IMR-90 (cell line): ENCODE data around the gene HMG20A. TPM values are rescaled to one million over a fixed set of nuclear protein-coding genes. Genes with fewer than 3 reads are reported as not detected.

ENCODE experiments used
- ATAC-seq: fragments of 200-7000 bp; cut with Tn5 transposase; 2 replicates; pipeline ENCODE4 v1.9.1; 2020; ENCODE audit warnings: low read depth, mild to moderate bottlenecking, moderate library complexity
- BruUV-seq: library from RNA; stranded (reverse); fragments of 400-500 nt; replicated peaks from 2 replicates; lab custom pipeline; 2021; lab: Mats Ljungman, UMichigan
- CTCF ChIA-PET: fragments of 300-600 bp; formaldehyde crosslinking; extraction: SDS; loops from one replicate; lab custom pipeline; 2021; ENCODE audit warnings: antibody characterized with exemption; lab: Yijun Ruan, JAX
- POLR2A ChIA-PET: fragments of 300-600 bp; sonication (Branson Sonifier 250); formaldehyde crosslinking; loops from one replicate; lab custom pipeline; 2022; ENCODE audit warnings: antibody characterized with exemption; ENCODE audit not compliant: unreplicated experiment; lab: Charles Lee
- DNase-seq: peaks from one replicate; pipeline ENCODE4 v3.0.0; 2013
- H2AFZ ChIP-seq: replicated peaks from 2 replicates; pipeline ENCODE3; 2013; ENCODE audit warnings: low read length, mild to moderate bottlenecking; ENCODE audit not compliant: poor library complexity
- H2AK5ac ChIP-seq: 2 replicates; pipeline ENCODE4 v1.6.1; 2013; ENCODE audit warnings: low read depth, low read length, inconsistent platforms
- H2AK9ac ChIP-seq: replicated peaks from 2 replicates; pipeline ENCODE3; 2013; ENCODE audit warnings: mild to moderate bottlenecking, low read depth, low read length, moderate library complexity; ENCODE audit not compliant: poor library complexity
- H2BK120ac ChIP-seq: 2 replicates; pipeline ENCODE4 v1.6.1; 2013; ENCODE audit warnings: low read depth, low read length, inconsistent platforms
- H2BK15ac ChIP-seq: 3 replicates; pipeline ENCODE4 v1.6.1; 2013; ENCODE audit warnings: low read depth, low read length, inconsistent platforms
- H2BK20ac ChIP-seq: 2 replicates; pipeline ENCODE4 v1.6.1; 2013; ENCODE audit warnings: low read depth, mild to moderate bottlenecking, inconsistent platforms, low read length, moderate library complexity
- H2BK5ac ChIP-seq: 2 replicates; pipeline ENCODE4 v1.6.1; 2013; ENCODE audit warnings: mild to moderate bottlenecking, low read depth, low read length, inconsistent platforms; ENCODE audit not compliant: poor library complexity, severe bottlenecking
- H3K14ac ChIP-seq: replicated peaks from 2 replicates; pipeline ENCODE4 v1.6.1; 2013; ENCODE audit warnings: low read depth, low read length, inconsistent platforms
- H3K18ac ChIP-seq: 2 replicates; pipeline ENCODE4 v1.6.1; 2013; ENCODE audit warnings: low read depth, low read length, control low read depth
- H3K23ac ChIP-seq: 2 replicates; pipeline ENCODE4 v1.6.1; 2013; ENCODE audit warnings: low read depth, low read length, inconsistent platforms
- H3K27ac ChIP-seq: 2 replicates; pipeline ENCODE4 v1.5.1; 2013; ENCODE audit warnings: mild to moderate bottlenecking, control low read depth, low read length; ENCODE audit not compliant: insufficient read depth
- H3K27me3 ChIP-seq: 2 replicates; pipeline ENCODE4 v1.6.1; 2013; ENCODE audit warnings: low read length; ENCODE audit not compliant: control insufficient read depth, insufficient read depth
- H3K36me3 ChIP-seq: 2 replicates; pipeline ENCODE4 v1.6.1; 2013; ENCODE audit warnings: low read length, mixed read lengths; ENCODE audit not compliant: control insufficient read depth, insufficient read depth
- H3K4ac ChIP-seq: 2 replicates; pipeline ENCODE4 v1.6.1; 2013; ENCODE audit warnings: low read depth, low read length, inconsistent platforms
- H3K4me1 ChIP-seq: 2 replicates; pipeline ENCODE4 v1.6.1; 2013; ENCODE audit warnings: low read length, mixed read lengths; ENCODE audit not compliant: control insufficient read depth, insufficient read depth
- H3K4me2 ChIP-seq: 2 replicates; pipeline ENCODE4 v1.6.1; 2013; ENCODE audit warnings: low read depth, mild to moderate bottlenecking, control low read depth, low read length, moderate library complexity
- H3K4me3 ChIP-seq: 2 replicates; pipeline ENCODE4 v1.5.1; 2013; ENCODE audit warnings: low read depth, mild to moderate bottlenecking, control low read depth, low read length, moderate library complexity; ENCODE audit not compliant: insufficient read depth
- H3K56ac ChIP-seq: 2 replicates; pipeline ENCODE4 v1.6.1; 2013; ENCODE audit warnings: low read length, inconsistent platforms; ENCODE audit not compliant: insufficient read depth; ENCODE audit errors: extremely low read depth
- H3K79me1 ChIP-seq, 2 experiments: 2 replicates each; pipeline ENCODE4 v1.6.1; 2013; ENCODE audit warnings: low read length in 2 of 2, inconsistent platforms in 1 of 2, low read depth in 1 of 2
- H3K9ac ChIP-seq: 2 replicates; pipeline ENCODE4 v1.6.1; 2013; ENCODE audit warnings: low read depth, low read length, control low read depth
- H3K9me1 ChIP-seq: 2 replicates; pipeline ENCODE4 v1.6.1; 2013; ENCODE audit warnings: low read length, inconsistent platforms; ENCODE audit not compliant: insufficient read depth
- H3K9me3 ChIP-seq: 2 replicates; pipeline ENCODE4 v1.6.1; 2013; ENCODE audit warnings: low read length; ENCODE audit not compliant: control insufficient read depth, insufficient read depth
- H4K20me1 ChIP-seq: 2 replicates; pipeline ENCODE4 v1.6.1; 2013; ENCODE audit warnings: low read length, inconsistent platforms; ENCODE audit not compliant: insufficient read depth
- H4K5ac ChIP-seq: 2 replicates; pipeline ENCODE4 v1.6.1; 2013; ENCODE audit warnings: mild to moderate bottlenecking, low read depth, low read length, control low read depth
- H4K8ac ChIP-seq, 2 experiments: 2 replicates each; pipeline ENCODE4 v1.6.1; 2013; ENCODE audit warnings: low read depth in 2 of 2, low read length in 2 of 2, control low read depth in 1 of 2, inconsistent platforms in 1 of 2
- H4K91ac ChIP-seq: 2 replicates; pipeline ENCODE4 v1.6.1; 2013; ENCODE audit warnings: low read depth, low read length, inconsistent platforms; ENCODE audit not compliant: insufficient read depth
- BHLHE40 ChIP-seq: fragments of 150-350 bp; IDR thresholded peaks from 2 replicates; pipeline ENCODE4 v1.6.1; 2016; ENCODE audit warnings: mild to moderate bottlenecking, low read depth, low read length
- CHD1 ChIP-seq: IDR thresholded peaks from 2 replicates; pipeline ENCODE4 v1.6.1; 2012; ENCODE audit warnings: low read depth, low read length, improper control_type of control experiment
- FOS ChIP-seq: fragments of 150-350 bp; IDR thresholded peaks from 2 replicates; pipeline ENCODE4 v1.6.1; 2016; ENCODE audit warnings: low read depth, low read length
- MAFK ChIP-seq: IDR thresholded peaks from 2 replicates; pipeline ENCODE4 v1.6.1; 2012; ENCODE audit warnings: low read depth, low read length, improper control_type of control experiment
- MAZ ChIP-seq: IDR thresholded peaks from 2 replicates; pipeline ENCODE4 v1.6.1; 2012; ENCODE audit warnings: low read depth, mild to moderate bottlenecking, low read length, improper control_type of control experiment, moderate library complexity, borderline replicate concordance
- MXI1 ChIP-seq: IDR thresholded peaks from 2 replicates; pipeline ENCODE4 v1.6.1; 2012; ENCODE audit warnings: low read depth, mild to moderate bottlenecking, low read length, moderate library complexity, borderline replicate concordance
- NFE2L2 ChIP-seq: fragments of 150-350 bp; IDR thresholded peaks from 2 replicates; pipeline ENCODE4 v1.6.1; 2016; ENCODE audit warnings: low read depth, mild to moderate bottlenecking, low read length
- POLR2A ChIP-seq: IDR thresholded peaks from 2 replicates; pipeline ENCODE4 v1.6.1; 2012; ENCODE audit warnings: mild to moderate bottlenecking, low read depth, low read length
- RAD21 ChIP-seq: IDR thresholded peaks from 2 replicates; pipeline ENCODE4 v1.6.1; 2012; ENCODE audit warnings: low read length, improper control_type of control experiment
- RCOR1 ChIP-seq: IDR thresholded peaks from 2 replicates; pipeline ENCODE4 v1.6.1; 2012; ENCODE audit warnings: mild to moderate bottlenecking, low read length, improper control_type of control experiment; ENCODE audit not compliant: insufficient replicate concordance
- RFX5 ChIP-seq: IDR thresholded peaks from 2 replicates; pipeline ENCODE4 v1.8.0; 2012; ENCODE audit warnings: low read depth, mild to moderate bottlenecking, low read length, moderate library complexity
- SMC3 ChIP-seq: fragments of 150-350 bp; IDR thresholded peaks from 2 replicates; pipeline ENCODE4 v1.6.1; 2016; ENCODE audit warnings: low read depth, mild to moderate bottlenecking, antibody characterized with exemption, low read length, moderate library complexity
- WGBS, 2 experiments: methylation state at CpG; one replicate each; pipeline versions ENCODE4 v1.1.5 to v1.1.7; 2013; ENCODE audit warnings: missing lambda C conversion rate in 2 of 2; ENCODE audit not compliant: insufficient read length in 1 of 2; ENCODE audit errors: extremely low coverage in 2 of 2; 5-methylcytosine and 5-hydroxymethylcytosine counted together
- dilution Hi-C: fragments of 300-500 bp; cut with HindIII; formaldehyde crosslinking; loops from one replicate; pipeline ENCODE4 v1.14.3; 2018; ENCODE audit warnings: low sequenced_read_pairs; ENCODE audit not compliant: unreplicated experiment
- in situ Hi-C: fragments of 300-500 bp; cut with MboI; formaldehyde crosslinking; loops from 3 replicates; pipeline ENCODE4 v1.14.3; 2019; ENCODE audit warnings: low sequenced_read_pairs, inconsistent platforms, mixed read lengths
- intact Hi-C: fragments of 100-400 bp; cut with micrococcal nuclease; formaldehyde crosslinking; loops from 2 replicates; pipeline ENCODE4 v1.10.0; 2022
- polyA plus RNA-seq, 3 experiments: library from polyadenylated mRNA; depleted of rRNA; stranded (reverse); fragments of >200 nt; gene quantifications; 2 replicates each; pipeline ENCODE4 v1.2.3, GENCODE V29; 2012; ENCODE audit warnings: low replicate concordance in 1 of 3
- total RNA-seq: library from RNA; depleted of rRNA; stranded (reverse); fragments of >200 nt; gene quantifications from 2 replicates; pipeline ENCODE4 v1.2.3, GENCODE V29; 2012
- TF ChIP-seq, protein P1 (sequence below): fragments of 150-350 bp; IDR thresholded peaks from 2 replicates; pipeline ENCODE4 v1.6.1; 2016; ENCODE audit warnings: low read depth, mild to moderate bottlenecking, low read length, moderate library complexity, borderline replicate concordance
- TF ChIP-seq, protein P2 (sequence below): conservative IDR thresholded peaks from 2 replicates; pipeline ENCODE4 v1.5.1; 2012; ENCODE audit warnings: mild to moderate bottlenecking, low read depth, low read length, improper control_type of control experiment
- TF ChIP-seq, protein P3 (sequence below): fragments of 150-350 bp; IDR thresholded peaks from 2 replicates; pipeline ENCODE4 v1.6.1; 2017; ENCODE audit warnings: mild to moderate bottlenecking, antibody characterized with exemption, low read length, low read depth

Gene HMG20A
- total and polyA plus RNA-seq, 2 of the 4 experiments (the other 2 are of a cell fraction): 22.3 to 25.3 TPM

DNA sequence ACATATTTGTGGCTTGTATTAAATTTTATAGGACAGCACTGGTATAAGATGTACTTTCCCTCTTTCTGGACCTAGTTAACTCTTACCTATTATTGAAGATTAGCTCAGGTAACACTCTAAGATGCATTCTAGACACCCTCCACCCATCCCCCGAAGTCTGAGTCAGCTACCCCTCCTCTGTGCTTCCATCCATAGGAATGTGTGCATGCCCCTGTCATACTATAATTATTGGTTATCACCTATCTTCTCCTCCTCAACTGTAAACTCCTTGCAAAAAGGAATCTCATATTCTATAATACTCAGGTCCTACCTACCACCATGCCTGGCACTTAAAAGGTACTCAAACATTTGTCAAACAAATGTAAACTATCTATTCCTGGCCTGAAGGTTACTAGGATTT is 3.7 kb upstream of the HMG20A start:
- no TSS peak for BruUV-seq
- CTCF ChIA-PET: no interaction called here
- Histone ChIP-seq H3K4me3 (no peak overlapping the region), H2AK5ac (no peak overlapping the region), H3K14ac (no peak overlapping the region), H2BK20ac (peak overlapping the region; percentile 30; the same call in 1 of the 2 replicates), H2BK5ac (no peak overlapping the region), H3K9ac (no peak overlapping the region), H3K4me1 (peaks cover 12% of the 10 kb centered on the region), H2AFZ (no peak overlapping the region), H4K5ac (no peak overlapping the region), H3K27me3 (no peaks in the 10 kb centered on the region), H3K79me1 (peaks cover 17 to 73% of the 10 kb centered on the region in 2 experiments), H2BK120ac (no peak overlapping the region), H3K18ac (no peak overlapping the region), H4K91ac (no peak overlapping the region), H3K9me1 (peaks cover 11% of the 10 kb centered on the region), H2AK9ac (no peak overlapping the region), H3K4me2 (peak overlapping the region; percentile 32), H4K8ac (no peak overlapping the region), H3K27ac (no peak overlapping the region), H2BK15ac (no peak overlapping the region), H3K9me3 (no peaks in the 10 kb centered on the region), H4K20me1 (peaks cover 61% of the 10 kb centered on the region), H3K36me3 (no peaks in the 10 kb centered on the region), H3K4ac (no peak overlapping the region), H3K56ac (no peak overlapping the region), H3K23ac (no peak overlapping the region)
- POLR2A ChIA-PET: no interaction called here
- no peak for TF ChIP-seq NFE2L2
- no peak for TF ChIP-seq MAFK
- no peak for TF ChIP-seq MXI1
- TF ChIP-seq MAZ: no peak
- TF ChIP-seq BHLHE40: no peak
- TF ChIP-seq CHD1: no peak
- no peak for TF ChIP-seq RCOR1
- no peak for TF ChIP-seq RFX5
- TF ChIP-seq RAD21: no peak
- TF ChIP-seq, protein P1, sequence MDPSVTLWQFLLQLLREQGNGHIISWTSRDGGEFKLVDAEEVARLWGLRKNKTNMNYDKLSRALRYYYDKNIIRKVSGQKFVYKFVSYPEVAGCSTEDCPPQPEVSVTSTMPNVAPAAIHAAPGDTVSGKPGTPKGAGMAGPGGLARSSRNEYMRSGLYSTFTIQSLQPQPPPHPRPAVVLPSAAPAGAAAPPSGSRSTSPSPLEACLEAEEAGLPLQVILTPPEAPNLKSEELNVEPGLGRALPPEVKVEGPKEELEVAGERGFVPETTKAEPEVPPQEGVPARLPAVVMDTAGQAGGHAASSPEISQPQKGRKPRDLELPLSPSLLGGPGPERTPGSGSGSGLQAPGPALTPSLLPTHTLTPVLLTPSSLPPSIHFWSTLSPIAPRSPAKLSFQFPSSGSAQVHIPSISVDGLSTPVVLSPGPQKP: no peak
- TF ChIP-seq SMC3: no peak
- no peak for TF ChIP-seq POLR2A
- TF ChIP-seq, protein P2, sequence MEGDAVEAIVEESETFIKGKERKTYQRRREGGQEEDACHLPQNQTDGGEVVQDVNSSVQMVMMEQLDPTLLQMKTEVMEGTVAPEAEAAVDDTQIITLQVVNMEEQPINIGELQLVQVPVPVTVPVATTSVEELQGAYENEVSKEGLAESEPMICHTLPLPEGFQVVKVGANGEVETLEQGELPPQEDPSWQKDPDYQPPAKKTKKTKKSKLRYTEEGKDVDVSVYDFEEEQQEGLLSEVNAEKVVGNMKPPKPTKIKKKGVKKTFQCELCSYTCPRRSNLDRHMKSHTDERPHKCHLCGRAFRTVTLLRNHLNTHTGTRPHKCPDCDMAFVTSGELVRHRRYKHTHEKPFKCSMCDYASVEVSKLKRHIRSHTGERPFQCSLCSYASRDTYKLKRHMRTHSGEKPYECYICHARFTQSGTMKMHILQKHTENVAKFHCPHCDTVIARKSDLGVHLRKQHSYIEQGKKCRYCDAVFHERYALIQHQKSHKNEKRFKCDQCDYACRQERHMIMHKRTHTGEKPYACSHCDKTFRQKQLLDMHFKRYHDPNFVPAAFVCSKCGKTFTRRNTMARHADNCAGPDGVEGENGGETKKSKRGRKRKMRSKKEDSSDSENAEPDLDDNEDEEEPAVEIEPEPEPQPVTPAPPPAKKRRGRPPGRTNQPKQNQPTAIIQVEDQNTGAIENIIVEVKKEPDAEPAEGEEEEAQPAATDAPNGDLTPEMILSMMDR: no peak
- TF ChIP-seq, protein P3, sequence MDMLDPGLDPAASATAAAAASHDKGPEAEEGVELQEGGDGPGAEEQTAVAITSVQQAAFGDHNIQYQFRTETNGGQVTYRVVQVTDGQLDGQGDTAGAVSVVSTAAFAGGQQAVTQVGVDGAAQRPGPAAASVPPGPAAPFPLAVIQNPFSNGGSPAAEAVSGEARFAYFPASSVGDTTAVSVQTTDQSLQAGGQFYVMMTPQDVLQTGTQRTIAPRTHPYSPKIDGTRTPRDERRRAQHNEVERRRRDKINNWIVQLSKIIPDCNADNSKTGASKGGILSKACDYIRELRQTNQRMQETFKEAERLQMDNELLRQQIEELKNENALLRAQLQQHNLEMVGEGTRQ: no peak
- TF ChIP-seq FOS: no peak
- DNase-seq (no peak), ATAC-seq (no peak)
- dilution Hi-C loops (no loop called here), in situ Hi-C loops (no loop called here), intact Hi-C loops (no loop called here)
- no CpG with 5 or more reads among the region's 1 CpG for WGBS, 2 experiments
